Fibroblast of villous mesenchyme (primary cell): Measurements from ENCODE around the gene TRAP1. TPM values are rescaled to one million over a fixed set of nuclear protein-coding genes. Genes with fewer than 3 reads are reported as not detected.
A peak's percentile ranks its signal among the peaks of the same experiment; 100 is the strongest.
"Not testable (repeated sequence)": the region's sequence is repeated elsewhere in the genome, so short reads cannot be mapped to it uniquely, and the experiment has no call there.

ENCODE experiments used
- DNase-seq: peaks from one replicate; pipeline ENCODE4 v3.0.0-alpha.2; 2010; ENCODE audit warnings: low read depth
- H3K4me3 ChIP-seq: 2 replicates; pipeline ENCODE4 v1.5.1; 2011; ENCODE audit warnings: low read depth, mild to moderate bottlenecking, low read length
- total RNA-seq: library from RNA; depleted of rRNA; stranded (reverse); fragments of >200 nt; gene quantifications from 2 replicates; pipeline ENCODE4 v1.2.3, GENCODE V29; 2012
- TF ChIP-seq, protein P1 (sequence below): IDR thresholded peaks from 2 replicates; pipeline ENCODE4 v1.5.1; 2012; ENCODE audit warnings: low read depth, mild to moderate bottlenecking, low read length; ENCODE audit not compliant: insufficient read depth

TRAP1 gene
- total RNA-seq, 1 donor: 59.6 TPM

- TF ChIP-seq, protein P1, sequence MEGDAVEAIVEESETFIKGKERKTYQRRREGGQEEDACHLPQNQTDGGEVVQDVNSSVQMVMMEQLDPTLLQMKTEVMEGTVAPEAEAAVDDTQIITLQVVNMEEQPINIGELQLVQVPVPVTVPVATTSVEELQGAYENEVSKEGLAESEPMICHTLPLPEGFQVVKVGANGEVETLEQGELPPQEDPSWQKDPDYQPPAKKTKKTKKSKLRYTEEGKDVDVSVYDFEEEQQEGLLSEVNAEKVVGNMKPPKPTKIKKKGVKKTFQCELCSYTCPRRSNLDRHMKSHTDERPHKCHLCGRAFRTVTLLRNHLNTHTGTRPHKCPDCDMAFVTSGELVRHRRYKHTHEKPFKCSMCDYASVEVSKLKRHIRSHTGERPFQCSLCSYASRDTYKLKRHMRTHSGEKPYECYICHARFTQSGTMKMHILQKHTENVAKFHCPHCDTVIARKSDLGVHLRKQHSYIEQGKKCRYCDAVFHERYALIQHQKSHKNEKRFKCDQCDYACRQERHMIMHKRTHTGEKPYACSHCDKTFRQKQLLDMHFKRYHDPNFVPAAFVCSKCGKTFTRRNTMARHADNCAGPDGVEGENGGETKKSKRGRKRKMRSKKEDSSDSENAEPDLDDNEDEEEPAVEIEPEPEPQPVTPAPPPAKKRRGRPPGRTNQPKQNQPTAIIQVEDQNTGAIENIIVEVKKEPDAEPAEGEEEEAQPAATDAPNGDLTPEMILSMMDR: no peak
- no peak overlapping the region for H3K4me3 ChIP-seq
- peak; percentile 58 for DNase-seq
Measured at GRCh38 chr16:3659251-3659650, 58.1 kb downstream of the TRAP1 start.

GRCh38 chr16:3656491-3657468 is 60.5 kb downstream of the TRAP1 start:
- DNase-seq: no peak
- TF ChIP-seq, protein P1: no peak
- H3K4me3 ChIP-seq: no peak overlapping the region

DNA sequence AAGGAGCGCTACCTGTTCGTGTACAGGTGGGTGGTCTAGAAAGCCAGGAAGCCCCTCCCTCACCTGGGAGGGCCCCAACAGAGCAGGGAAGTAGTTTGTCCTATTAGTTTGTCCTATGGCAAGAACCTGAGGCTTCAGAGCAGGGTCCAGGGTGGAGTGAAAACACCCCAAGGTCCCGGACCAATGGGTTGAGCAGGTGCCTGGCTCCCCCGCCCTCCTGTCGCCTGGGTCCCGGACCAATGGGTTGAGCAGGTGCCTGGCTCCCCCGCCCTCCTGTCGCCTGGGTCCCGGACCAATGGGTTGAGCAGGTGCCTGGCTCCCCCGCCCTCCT is 61.2 kb downstream of the TRAP1 start:
- not testable (repeated sequence) for H3K4me3 ChIP-seq, DNase-seq

- no peak for DNase-seq
- TF ChIP-seq, protein P1: no peak
- no peak overlapping the region for H3K4me3 ChIP-seq
Measured at GRCh38 chr16:3655396-3656159, 61.7 kb downstream of the TRAP1 start.

DNA sequence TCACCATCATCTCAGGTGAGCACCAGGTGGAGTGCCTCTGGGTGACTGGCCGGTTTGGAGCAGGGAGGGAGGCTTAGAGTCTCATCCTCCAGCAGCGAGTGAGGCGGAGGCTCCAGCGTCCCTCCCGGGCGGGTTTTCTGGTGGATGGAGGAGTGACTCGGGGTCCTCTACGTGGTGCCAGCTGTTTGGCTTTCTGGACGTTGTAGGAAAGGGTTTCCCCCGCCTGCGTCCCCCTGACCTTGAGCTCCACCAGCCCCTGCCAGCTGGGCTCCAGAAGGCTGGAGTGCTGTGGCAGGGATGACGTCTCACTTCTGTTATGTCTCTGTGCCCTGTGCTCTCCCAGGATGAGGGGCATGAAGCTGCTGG is 62.3 kb downstream of the TRAP1 start:
- no peak for DNase-seq
- TF ChIP-seq, protein P1: no peak
- no peak overlapping the region for H3K4me3 ChIP-seq

GRCh38 chr16:3654249-3654991 is 62.9 kb downstream of the TRAP1 start, which contains the start of gene DNASE1:
TSS of gene DNASE1 (plus strand) at chr16:3654691. CDS start at chr16:3655374, 683 bp downstream.
- peak; percentile 61 for DNase-seq
- TF ChIP-seq, protein P1: peak; percentile 73

More at GRCh38 chr16:3654249-3654991, 62.9 kb downstream of the TRAP1 start, which contains the start of gene DNASE1:
- H3K4me3 ChIP-seq: no peak within 1 kb of the TSS
